GM19238 (cell line): ENCODE measurements around the gene DENND5B.
"Not testable (repeated sequence)": the region's sequence is repeated elsewhere in the genome, so short reads cannot be mapped to it uniquely, and the experiment has no call there.

Experiments
- DNase-seq: peaks from one replicate; pipeline ENCODE4 v3.0.0; 2011; ENCODE audit warnings: low spot score; ENCODE audit not compliant: insufficient read length

DENND5B gene

GRCh38 chr12:31557707-31558106, 33.2 kb downstream of the DENND5B start:
- no peak for DNase-seq

GRCh38 chr12:31555466-31555865, 35.5 kb downstream of the DENND5B start:
- not testable (repeated sequence) for DNase-seq

- DNase-seq, result not testable (repeated sequence)
Observed at GRCh38 chr12:31550590-31550989, 40.3 kb downstream of the DENND5B start.

- DNase-seq, result no peak
Observed at GRCh38 chr12:31536672-31537071, 54.3 kb downstream of the DENND5B start.

- no peak for DNase-seq
Observed at GRCh38 chr12:31533470-31533869, 57.5 kb downstream of the DENND5B start.

- DNase-seq, result no peak
Observed at GRCh38 chr12:31531893-31532292, 59.0 kb downstream of the DENND5B start.

- DNase-seq, result no peak
Observed at GRCh38 chr12:31528095-31528494, 62.8 kb downstream of the DENND5B start.

GRCh38 chr12:31527083-31527482, 63.9 kb downstream of the DENND5B start:
- no peak for DNase-seq

- no peak for DNase-seq
Observed at GRCh38 chr12:31526158-31526546, 64.8 kb downstream of the DENND5B start.

- DNase-seq, result no peak
Observed at GRCh38 chr12:31525496-31526157, 65.3 kb downstream of the DENND5B start.

- no peak for DNase-seq
Observed at GRCh38 chr12:31524791-31525495, 66.0 kb downstream of the DENND5B start.

- no peak for DNase-seq
Observed at GRCh38 chr12:31523306-31523705, 67.6 kb downstream of the DENND5B start.

GRCh38 chr12:31522607-31523006, 68.3 kb downstream of the DENND5B start:
- no peak for DNase-seq

GRCh38 chr12:31521964-31522363, 69.0 kb downstream of the DENND5B start:
- no peak for DNase-seq

- no peak for DNase-seq
Observed at GRCh38 chr12:31519511-31519910, 71.4 kb downstream of the DENND5B start.

GRCh38 chr12:31518680-31519227, 72.2 kb downstream of the DENND5B start:
- no peak for DNase-seq

- DNase-seq, result no peak
Observed at GRCh38 chr12:31517994-31518393, 72.9 kb downstream of the DENND5B start.

- no peak for DNase-seq
Observed at GRCh38 chr12:31516702-31517101, 74.2 kb downstream of the DENND5B start.

- no peak for DNase-seq
Observed at GRCh38 chr12:31514912-31515311, 76.0 kb downstream of the DENND5B start.

- DNase-seq, result no peak
Observed at GRCh38 chr12:31510034-31510433, 80.9 kb downstream of the DENND5B start.

GRCh38 chr12:31508436-31509150, 82.3 kb downstream of the DENND5B start:
- no peak for DNase-seq

- DNase-seq, result no peak
Observed at GRCh38 chr12:31507966-31508365, 83.0 kb downstream of the DENND5B start.
